ENCODE data around the gene TBX1. TPM values are rescaled to one million over a fixed set of nuclear protein-coding genes. Genes with fewer than 3 reads are reported as not detected.

TBX1 gene
- total RNA-seq, 1 donor from 2014 or later: 5.9 TPM

- Mint-ChIP-seq H3K4me1 (ENCODE audit: low read depth) (no peaks in the 10 kb centered on the region), H3K4me3 (ENCODE audit: low read depth) (no peak overlapping the region), H3K36me3 (ENCODE audit: insufficient read depth) (peaks cover 14% of the 10 kb centered on the region), H3K27ac (no peak overlapping the region), H3K9me3 (ENCODE audit: low read depth) (peaks cover 4% of the 10 kb centered on the region), H3K27me3 (no peaks in the 10 kb centered on the region)
- TF ChIP-seq, protein P1, sequence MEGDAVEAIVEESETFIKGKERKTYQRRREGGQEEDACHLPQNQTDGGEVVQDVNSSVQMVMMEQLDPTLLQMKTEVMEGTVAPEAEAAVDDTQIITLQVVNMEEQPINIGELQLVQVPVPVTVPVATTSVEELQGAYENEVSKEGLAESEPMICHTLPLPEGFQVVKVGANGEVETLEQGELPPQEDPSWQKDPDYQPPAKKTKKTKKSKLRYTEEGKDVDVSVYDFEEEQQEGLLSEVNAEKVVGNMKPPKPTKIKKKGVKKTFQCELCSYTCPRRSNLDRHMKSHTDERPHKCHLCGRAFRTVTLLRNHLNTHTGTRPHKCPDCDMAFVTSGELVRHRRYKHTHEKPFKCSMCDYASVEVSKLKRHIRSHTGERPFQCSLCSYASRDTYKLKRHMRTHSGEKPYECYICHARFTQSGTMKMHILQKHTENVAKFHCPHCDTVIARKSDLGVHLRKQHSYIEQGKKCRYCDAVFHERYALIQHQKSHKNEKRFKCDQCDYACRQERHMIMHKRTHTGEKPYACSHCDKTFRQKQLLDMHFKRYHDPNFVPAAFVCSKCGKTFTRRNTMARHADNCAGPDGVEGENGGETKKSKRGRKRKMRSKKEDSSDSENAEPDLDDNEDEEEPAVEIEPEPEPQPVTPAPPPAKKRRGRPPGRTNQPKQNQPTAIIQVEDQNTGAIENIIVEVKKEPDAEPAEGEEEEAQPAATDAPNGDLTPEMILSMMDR (IDR thresholded peaks at IDR 0.05; ENCODE audit: unreplicated experiment): no peak
- no peak for DNase-seq (ENCODE audit: low spot score, unreplicated experiment)
Observed at GRCh38 chr22:19793661-19794310, 33.2 kb downstream of the TBX1 start.

DNA sequence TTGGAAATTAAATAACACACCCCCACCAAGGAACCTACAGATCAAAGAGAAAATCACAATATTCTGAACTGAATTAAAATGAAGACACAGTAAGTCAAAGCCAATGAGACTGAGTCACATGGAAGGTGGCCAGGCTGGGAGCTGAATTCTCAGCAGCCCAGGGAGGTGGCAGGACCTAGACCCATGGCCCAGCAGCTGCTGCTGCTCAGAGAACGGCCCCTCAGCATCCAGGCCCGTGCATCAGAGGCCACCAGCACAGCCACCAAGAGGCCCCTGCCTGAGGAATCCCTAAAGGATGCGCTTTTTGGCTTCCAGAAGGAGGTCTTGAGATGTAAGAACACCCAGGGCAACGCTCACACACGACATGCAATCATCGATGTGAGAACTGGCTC lies 35.0 kb downstream of the TBX1 start:
- Mint-ChIP-seq H3K27ac (no peak overlapping the region), H3K27me3 (no peaks in the 10 kb centered on the region), H3K9me3 (ENCODE audit: low read depth) (peaks cover 4% of the 10 kb centered on the region), H3K4me1 (ENCODE audit: low read depth) (no peaks in the 10 kb centered on the region), H3K4me3 (ENCODE audit: low read depth) (no peak overlapping the region), H3K36me3 (ENCODE audit: insufficient read depth) (peaks cover 10% of the 10 kb centered on the region)
- no peak for DNase-seq (ENCODE audit: low spot score, unreplicated experiment)
- TF ChIP-seq, protein P1 (IDR thresholded peaks at IDR 0.05; ENCODE audit: unreplicated experiment): no peak

DNA sequence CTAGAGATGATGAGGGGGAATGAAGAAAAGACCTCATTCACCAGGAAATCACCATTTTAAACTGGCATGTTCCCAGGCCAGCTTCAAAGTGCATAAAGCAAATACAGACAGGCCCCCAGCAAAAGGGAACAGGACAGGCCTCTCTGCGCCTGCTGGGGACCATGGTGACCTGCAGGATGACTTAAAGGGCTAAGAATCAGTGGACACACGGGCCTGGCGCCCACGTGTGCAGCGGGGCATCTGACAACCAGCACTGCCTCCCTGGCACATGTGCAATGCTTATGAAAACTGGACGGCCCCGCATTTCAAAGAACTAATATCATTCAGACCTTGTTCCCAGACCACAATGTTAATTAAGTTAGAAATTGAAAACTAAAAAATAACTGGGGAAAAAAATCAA lies 35.6 kb downstream of the TBX1 start:
- Mint-ChIP-seq H3K4me1 (ENCODE audit: low read depth) (no peaks in the 10 kb centered on the region), H3K36me3 (ENCODE audit: insufficient read depth) (peaks cover 10% of the 10 kb centered on the region), H3K27me3 (no peaks in the 10 kb centered on the region), H3K9me3 (ENCODE audit: low read depth) (peaks cover 4% of the 10 kb centered on the region), H3K27ac (no peak overlapping the region), H3K4me3 (ENCODE audit: low read depth) (no peak overlapping the region)
- no peak for DNase-seq (ENCODE audit: low spot score, unreplicated experiment)
- TF ChIP-seq, protein P1 (IDR thresholded peaks at IDR 0.05; ENCODE audit: unreplicated experiment): no peak

- no peak overlapping the region for H3K4me3 Mint-ChIP-seq (ENCODE audit: low read depth)
- TF ChIP-seq, protein P1 (IDR thresholded peaks at IDR 0.05; ENCODE audit: unreplicated experiment): no peak
- H3K27ac Mint-ChIP-seq: no peak overlapping the region
Observed at GRCh38 chr22:19797086-19798002, 36.8 kb downstream of the TBX1 start.

DNA sequence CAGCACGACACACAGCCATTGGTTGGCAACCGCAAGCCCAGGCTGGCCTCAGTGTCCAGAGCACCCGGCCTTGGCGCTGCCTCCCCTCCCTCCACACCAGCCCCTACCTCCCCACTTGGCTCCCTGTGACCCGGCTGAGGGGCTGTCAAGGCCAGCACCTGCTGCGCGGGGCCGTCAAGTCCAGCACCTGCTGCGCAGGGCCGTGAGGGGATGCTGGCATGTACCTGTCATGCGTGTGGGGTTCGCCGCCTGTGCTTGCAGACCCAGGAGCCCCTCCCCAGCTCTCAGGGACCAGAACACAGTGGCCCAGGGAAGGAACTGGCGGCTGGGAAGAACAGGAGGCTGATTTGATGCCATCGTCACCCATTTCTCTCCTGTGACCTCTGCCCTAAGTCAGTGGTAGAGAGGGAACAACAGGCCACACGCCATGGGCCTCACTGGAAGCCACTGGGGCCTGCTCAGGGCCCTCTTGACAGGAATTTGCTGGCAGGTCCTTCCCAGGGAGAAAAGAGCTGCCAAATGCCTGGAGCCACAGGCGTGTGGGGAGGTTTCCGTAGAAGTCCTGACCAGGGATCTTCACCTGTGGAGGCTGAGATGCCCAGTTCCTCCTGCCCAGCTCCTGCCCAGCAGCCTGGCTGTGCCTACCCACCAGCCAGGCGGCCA lies 37.6 kb downstream of the TBX1 start:
- H3K4me1 Mint-ChIP-seq (ENCODE audit: low read depth): no peaks in the 10 kb centered on the region
- no peak overlapping the region for H3K27ac Mint-ChIP-seq
- no peak overlapping the region for H3K4me3 Mint-ChIP-seq (ENCODE audit: low read depth)
- no peak for DNase-seq (ENCODE audit: low spot score, unreplicated experiment)
- peaks cover 2% of the 10 kb centered on the region for H3K36me3 Mint-ChIP-seq (ENCODE audit: insufficient read depth)
- TF ChIP-seq, protein P1 (IDR thresholded peaks at IDR 0.05; ENCODE audit: unreplicated experiment): no peak
- H3K27me3 Mint-ChIP-seq: no peaks in the 10 kb centered on the region
- no peaks in the 10 kb centered on the region for H3K9me3 Mint-ChIP-seq (ENCODE audit: low read depth)

More at GRCh38 chr22:19797086-19798002, 36.8 kb downstream of the TBX1 start:
- no peak for DNase-seq (ENCODE audit: low spot score, unreplicated experiment)
- Mint-ChIP-seq H3K27me3 (no peaks in the 10 kb centered on the region), H3K36me3 (ENCODE audit: insufficient read depth) (peaks cover 5% of the 10 kb centered on the region), H3K9me3 (ENCODE audit: low read depth) (no peaks in the 10 kb centered on the region), H3K4me1 (ENCODE audit: low read depth) (no peaks in the 10 kb centered on the region)

Measured in progenitor cell of endocrine pancreas (in vitro differentiated cells).